ENCODE data around the gene GTF3C2. TPM values are rescaled to one million over a fixed set of nuclear protein-coding genes. Genes with fewer than 3 reads are reported as not detected.

Gene GTF3C2
- total and polyA plus RNA-seq, 4 donors, result 9.7 to 20.6 (median 14.7) TPM

DNA sequence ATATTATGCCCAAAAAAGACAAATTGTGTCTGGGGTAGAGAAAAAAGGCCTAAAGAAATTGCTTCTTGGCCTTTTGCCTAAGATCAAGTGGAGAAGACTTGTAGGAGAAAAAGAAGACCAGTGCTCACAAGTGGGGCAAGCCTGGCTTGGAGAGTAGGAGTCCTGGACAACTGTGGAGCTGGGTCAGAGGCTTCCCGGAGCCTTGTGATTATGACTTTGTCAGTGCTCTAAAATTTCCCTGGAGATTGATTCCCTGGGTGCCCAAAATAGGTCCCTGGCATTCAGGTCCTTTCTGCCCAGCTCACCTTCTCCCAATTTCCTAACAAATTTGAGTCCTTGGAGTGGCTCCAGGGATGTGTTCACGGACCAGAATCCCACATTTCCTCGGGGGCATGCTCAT, 75.1 kb downstream of the GTF3C2 start:
- no peak overlapping the region for H3K27ac ChIP-seq (ENCODE audit: low read depth in 1 of 2, low read length in 2 of 2)
- peaks cover 0 to 4% (median 0%) of the 10 kb centered on the region in 4 donors for H3K27me3 ChIP-seq (ENCODE audit: control insufficient read depth in 4 of 4, insufficient read depth in 4 of 4, low read length in 3 of 4)
- no peaks in the 10 kb centered on the region for H3K36me3 ChIP-seq (ENCODE audit: control insufficient read depth in 4 of 4, insufficient read depth in 3 of 4, low read depth in 1 of 4, low read length in 3 of 4)
- WGBS, result 75% methylated on average over 3 of the region's 3 CpGs
- H3K4me1 ChIP-seq (ENCODE audit: control insufficient read depth in 4 of 4, insufficient read depth in 4 of 4, low read length in 3 of 4), result peaks cover 0 to 3% (median 0%) of the 10 kb centered on the region in 4 donors
- no peaks in the 10 kb centered on the region for H3K9me3 ChIP-seq (ENCODE audit: control insufficient read depth in 4 of 4, low read length in 3 of 4)
- no peak overlapping the region for H3K4me3 ChIP-seq (ENCODE audit: low read depth in 1 of 3, low read length in 3 of 3)
- H3K9ac ChIP-seq (ENCODE audit: low read depth in 1 of 2, low read length in 2 of 2), result no peak overlapping the region
- no peak for DNase-seq (ENCODE audit: low spot score)
- no peak for TF ChIP-seq HNF4G (IDR thresholded peaks at IDR 0.05)
- no peak for TF ChIP-seq RAD21 (IDR thresholded peaks at IDR 0.05)
- no peak for TF ChIP-seq TAF1 (conservative IDR thresholded peaks at IDR 0.05)
- TF ChIP-seq SP1 (IDR thresholded peaks at IDR 0.05), result no peak
- TF ChIP-seq RXRA (IDR thresholded peaks at IDR 0.05), result no peak
- no peak for TF ChIP-seq GABPA (IDR thresholded peaks at IDR 0.05 in 1 of 2, conservative IDR thresholded peaks at IDR 0.05 in 1 of 2)
- TF ChIP-seq EGR1 (IDR thresholded peaks at IDR 0.05; ENCODE audit: low read depth in 2 of 2), result no peak
- TF ChIP-seq, protein P1, sequence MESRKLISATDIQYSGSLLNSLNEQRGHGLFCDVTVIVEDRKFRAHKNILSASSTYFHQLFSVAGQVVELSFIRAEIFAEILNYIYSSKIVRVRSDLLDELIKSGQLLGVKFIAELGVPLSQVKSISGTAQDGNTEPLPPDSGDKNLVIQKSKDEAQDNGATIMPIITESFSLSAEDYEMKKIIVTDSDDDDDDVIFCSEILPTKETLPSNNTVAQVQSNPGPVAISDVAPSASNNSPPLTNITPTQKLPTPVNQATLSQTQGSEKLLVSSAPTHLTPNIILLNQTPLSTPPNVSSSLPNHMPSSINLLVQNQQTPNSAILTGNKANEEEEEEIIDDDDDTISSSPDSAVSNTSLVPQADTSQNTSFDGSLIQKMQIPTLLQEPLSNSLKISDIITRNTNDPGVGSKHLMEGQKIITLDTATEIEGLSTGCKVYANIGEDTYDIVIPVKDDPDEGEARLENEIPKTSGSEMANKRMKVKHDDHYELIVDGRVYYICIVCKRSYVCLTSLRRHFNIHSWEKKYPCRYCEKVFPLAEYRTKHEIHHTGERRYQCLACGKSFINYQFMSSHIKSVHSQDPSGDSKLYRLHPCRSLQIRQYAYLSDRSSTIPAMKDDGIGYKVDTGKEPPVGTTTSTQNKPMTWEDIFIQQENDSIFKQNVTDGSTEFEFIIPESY (IDR thresholded peaks at IDR 0.05), result no peak
- no peak for TF ChIP-seq FOXA1 (IDR thresholded peaks at IDR 0.05)
- no peak for TF ChIP-seq JUND (IDR thresholded peaks at IDR 0.05)

DNA sequence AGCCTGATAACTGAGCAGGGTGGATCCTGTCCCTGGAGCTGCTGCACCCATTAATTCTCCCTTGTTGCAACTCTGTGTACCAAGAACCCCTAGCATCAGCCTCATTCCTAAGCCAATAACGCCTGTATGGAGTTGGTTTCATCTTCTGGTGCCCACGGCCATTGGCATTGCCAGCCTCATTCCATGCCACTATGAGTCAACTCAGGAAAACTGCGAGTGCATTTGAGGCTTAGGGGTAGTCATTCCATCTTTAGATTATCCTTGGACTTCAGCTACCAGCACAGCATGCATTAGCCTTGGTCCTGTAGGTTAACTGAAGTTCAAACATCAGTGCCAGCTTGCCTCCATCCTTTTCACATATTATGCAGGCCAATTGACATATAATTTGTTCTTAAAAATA, 75.7 kb downstream of the GTF3C2 start:
- Histone ChIP-seq H3K4me3 (ENCODE audit: low read depth in 1 of 3, low read length in 3 of 3) (no peak overlapping the region), H3K9ac (ENCODE audit: low read depth in 1 of 2, low read length in 2 of 2) (no peak overlapping the region), H3K27ac (ENCODE audit: low read depth in 1 of 2, low read length in 2 of 2) (no peak overlapping the region), H3K9me3 (ENCODE audit: control insufficient read depth in 4 of 4, low read length in 3 of 4) (no peaks in the 10 kb centered on the region), H3K36me3 (ENCODE audit: control insufficient read depth in 4 of 4, insufficient read depth in 3 of 4, low read depth in 1 of 4, low read length in 3 of 4) (no peaks in the 10 kb centered on the region), H3K4me1 (ENCODE audit: control insufficient read depth in 4 of 4, insufficient read depth in 4 of 4, low read length in 3 of 4) (peaks cover 0 to 3% (median 0%) of the 10 kb centered on the region in 4 donors), H3K27me3 (ENCODE audit: control insufficient read depth in 4 of 4, insufficient read depth in 4 of 4, low read length in 3 of 4) (peaks cover 0 to 4% (median 0%) of the 10 kb centered on the region in 4 donors)
- no peak for DNase-seq (ENCODE audit: low spot score)
- WGBS, result 83% methylated on average over 3 of the region's 3 CpGs
- no peak for TF ChIP-seq TAF1 (conservative IDR thresholded peaks at IDR 0.05)
- TF ChIP-seq YY1 (IDR thresholded peaks at IDR 0.05), result no peak
- no peak for TF ChIP-seq HNF4G (IDR thresholded peaks at IDR 0.05)
- TF ChIP-seq, protein P2, sequence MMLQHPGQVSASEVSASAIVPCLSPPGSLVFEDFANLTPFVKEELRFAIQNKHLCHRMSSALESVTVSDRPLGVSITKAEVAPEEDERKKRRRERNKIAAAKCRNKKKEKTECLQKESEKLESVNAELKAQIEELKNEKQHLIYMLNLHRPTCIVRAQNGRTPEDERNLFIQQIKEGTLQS (IDR thresholded peaks at IDR 0.05), result no peak
- TF ChIP-seq, protein P3, sequence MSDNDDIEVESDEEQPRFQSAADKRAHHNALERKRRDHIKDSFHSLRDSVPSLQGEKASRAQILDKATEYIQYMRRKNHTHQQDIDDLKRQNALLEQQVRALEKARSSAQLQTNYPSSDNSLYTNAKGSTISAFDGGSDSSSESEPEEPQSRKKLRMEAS (IDR thresholded peaks at IDR 0.05), result no peak
- TF ChIP-seq, protein P4, sequence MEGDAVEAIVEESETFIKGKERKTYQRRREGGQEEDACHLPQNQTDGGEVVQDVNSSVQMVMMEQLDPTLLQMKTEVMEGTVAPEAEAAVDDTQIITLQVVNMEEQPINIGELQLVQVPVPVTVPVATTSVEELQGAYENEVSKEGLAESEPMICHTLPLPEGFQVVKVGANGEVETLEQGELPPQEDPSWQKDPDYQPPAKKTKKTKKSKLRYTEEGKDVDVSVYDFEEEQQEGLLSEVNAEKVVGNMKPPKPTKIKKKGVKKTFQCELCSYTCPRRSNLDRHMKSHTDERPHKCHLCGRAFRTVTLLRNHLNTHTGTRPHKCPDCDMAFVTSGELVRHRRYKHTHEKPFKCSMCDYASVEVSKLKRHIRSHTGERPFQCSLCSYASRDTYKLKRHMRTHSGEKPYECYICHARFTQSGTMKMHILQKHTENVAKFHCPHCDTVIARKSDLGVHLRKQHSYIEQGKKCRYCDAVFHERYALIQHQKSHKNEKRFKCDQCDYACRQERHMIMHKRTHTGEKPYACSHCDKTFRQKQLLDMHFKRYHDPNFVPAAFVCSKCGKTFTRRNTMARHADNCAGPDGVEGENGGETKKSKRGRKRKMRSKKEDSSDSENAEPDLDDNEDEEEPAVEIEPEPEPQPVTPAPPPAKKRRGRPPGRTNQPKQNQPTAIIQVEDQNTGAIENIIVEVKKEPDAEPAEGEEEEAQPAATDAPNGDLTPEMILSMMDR (IDR thresholded peaks at IDR 0.05; ENCODE audit: low read depth, low read length, missing input control), result no peak
- no peak for TF ChIP-seq JUND (IDR thresholded peaks at IDR 0.05)
- TF ChIP-seq RAD21 (IDR thresholded peaks at IDR 0.05), result no peak
- TF ChIP-seq GABPA (IDR thresholded peaks at IDR 0.05 in 1 of 2, conservative IDR thresholded peaks at IDR 0.05 in 1 of 2), result no peak
- TF ChIP-seq, protein P5, sequence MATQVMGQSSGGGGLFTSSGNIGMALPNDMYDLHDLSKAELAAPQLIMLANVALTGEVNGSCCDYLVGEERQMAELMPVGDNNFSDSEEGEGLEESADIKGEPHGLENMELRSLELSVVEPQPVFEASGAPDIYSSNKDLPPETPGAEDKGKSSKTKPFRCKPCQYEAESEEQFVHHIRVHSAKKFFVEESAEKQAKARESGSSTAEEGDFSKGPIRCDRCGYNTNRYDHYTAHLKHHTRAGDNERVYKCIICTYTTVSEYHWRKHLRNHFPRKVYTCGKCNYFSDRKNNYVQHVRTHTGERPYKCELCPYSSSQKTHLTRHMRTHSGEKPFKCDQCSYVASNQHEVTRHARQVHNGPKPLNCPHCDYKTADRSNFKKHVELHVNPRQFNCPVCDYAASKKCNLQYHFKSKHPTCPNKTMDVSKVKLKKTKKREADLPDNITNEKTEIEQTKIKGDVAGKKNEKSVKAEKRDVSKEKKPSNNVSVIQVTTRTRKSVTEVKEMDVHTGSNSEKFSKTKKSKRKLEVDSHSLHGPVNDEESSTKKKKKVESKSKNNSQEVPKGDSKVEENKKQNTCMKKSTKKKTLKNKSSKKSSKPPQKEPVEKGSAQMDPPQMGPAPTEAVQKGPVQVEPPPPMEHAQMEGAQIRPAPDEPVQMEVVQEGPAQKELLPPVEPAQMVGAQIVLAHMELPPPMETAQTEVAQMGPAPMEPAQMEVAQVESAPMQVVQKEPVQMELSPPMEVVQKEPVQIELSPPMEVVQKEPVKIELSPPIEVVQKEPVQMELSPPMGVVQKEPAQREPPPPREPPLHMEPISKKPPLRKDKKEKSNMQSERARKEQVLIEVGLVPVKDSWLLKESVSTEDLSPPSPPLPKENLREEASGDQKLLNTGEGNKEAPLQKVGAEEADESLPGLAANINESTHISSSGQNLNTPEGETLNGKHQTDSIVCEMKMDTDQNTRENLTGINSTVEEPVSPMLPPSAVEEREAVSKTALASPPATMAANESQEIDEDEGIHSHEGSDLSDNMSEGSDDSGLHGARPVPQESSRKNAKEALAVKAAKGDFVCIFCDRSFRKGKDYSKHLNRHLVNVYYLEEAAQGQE (IDR thresholded peaks at IDR 0.05), result no peak
- TF ChIP-seq FOXA2 (IDR thresholded peaks at IDR 0.05), result no peak
- no peak for TF ChIP-seq HNF4A (conservative IDR thresholded peaks at IDR 0.05)
- TF ChIP-seq RXRA (IDR thresholded peaks at IDR 0.05), result no peak
- TF ChIP-seq EGR1 (IDR thresholded peaks at IDR 0.05; ENCODE audit: low read depth in 2 of 2), result no peak

Data from liver (tissue), 9 donors.